ENCODE results near the gene CACNA2D3. TPM values are rescaled to one million over a fixed set of nuclear protein-coding genes. Genes with fewer than 3 reads are reported as not detected.

CACNA2D3 gene
- total and polyA plus RNA-seq, 4 donors, result 0.06 to 0.37 (median 0.08) TPM; not detected in 1

DNA sequence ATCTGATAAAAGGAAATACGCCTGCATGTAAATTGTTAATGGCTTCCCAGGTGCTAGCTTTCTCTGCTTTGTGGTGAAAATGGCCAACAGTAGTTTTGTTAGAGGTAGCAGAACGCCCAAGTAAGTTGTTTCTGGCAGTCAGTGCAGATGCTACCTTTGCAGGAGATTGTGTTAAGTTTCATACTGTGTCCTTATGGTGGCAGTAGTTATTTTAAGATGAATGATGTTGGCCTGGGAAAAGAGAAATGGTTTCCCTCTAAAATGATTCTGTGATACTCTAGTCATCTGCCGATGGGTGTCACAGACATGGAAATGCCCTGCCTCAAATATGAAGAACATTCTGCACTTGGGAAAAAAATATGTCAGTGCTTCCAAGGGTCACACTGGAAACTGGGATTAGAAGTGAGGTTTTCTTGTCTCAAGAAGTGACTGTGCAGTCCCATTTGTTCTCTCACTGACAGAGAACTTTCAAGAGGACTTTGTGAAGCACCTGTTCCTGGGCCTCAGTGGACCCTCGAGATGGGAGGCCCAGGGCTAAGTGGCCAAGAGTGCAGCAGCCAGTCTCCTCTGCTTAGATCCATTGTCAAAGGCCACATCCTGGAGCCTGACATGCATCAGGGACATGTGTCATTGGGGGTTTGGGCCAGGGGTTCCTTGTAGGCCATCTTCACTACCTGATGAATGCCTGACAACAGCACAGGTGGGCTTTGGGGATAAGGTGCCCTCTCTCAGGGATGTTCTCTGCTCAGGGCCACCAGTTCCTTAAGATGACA, 393.3 kb downstream of the CACNA2D3 start:
- H3K9me3 ChIP-seq (ENCODE audit: control insufficient read depth in 4 of 4, low read length in 3 of 4), result peaks cover 2 to 7% (median 4%) of the 10 kb centered on the region in 4 donors
- TF ChIP-seq, protein P1, sequence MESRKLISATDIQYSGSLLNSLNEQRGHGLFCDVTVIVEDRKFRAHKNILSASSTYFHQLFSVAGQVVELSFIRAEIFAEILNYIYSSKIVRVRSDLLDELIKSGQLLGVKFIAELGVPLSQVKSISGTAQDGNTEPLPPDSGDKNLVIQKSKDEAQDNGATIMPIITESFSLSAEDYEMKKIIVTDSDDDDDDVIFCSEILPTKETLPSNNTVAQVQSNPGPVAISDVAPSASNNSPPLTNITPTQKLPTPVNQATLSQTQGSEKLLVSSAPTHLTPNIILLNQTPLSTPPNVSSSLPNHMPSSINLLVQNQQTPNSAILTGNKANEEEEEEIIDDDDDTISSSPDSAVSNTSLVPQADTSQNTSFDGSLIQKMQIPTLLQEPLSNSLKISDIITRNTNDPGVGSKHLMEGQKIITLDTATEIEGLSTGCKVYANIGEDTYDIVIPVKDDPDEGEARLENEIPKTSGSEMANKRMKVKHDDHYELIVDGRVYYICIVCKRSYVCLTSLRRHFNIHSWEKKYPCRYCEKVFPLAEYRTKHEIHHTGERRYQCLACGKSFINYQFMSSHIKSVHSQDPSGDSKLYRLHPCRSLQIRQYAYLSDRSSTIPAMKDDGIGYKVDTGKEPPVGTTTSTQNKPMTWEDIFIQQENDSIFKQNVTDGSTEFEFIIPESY (IDR thresholded peaks at IDR 0.05), result no peak
- TF ChIP-seq GABPA (IDR thresholded peaks at IDR 0.05 in 1 of 2, conservative IDR thresholded peaks at IDR 0.05 in 1 of 2), result no peak
- TF ChIP-seq, protein P2, sequence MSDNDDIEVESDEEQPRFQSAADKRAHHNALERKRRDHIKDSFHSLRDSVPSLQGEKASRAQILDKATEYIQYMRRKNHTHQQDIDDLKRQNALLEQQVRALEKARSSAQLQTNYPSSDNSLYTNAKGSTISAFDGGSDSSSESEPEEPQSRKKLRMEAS (IDR thresholded peaks at IDR 0.05), result no peak
- TF ChIP-seq, protein P3, sequence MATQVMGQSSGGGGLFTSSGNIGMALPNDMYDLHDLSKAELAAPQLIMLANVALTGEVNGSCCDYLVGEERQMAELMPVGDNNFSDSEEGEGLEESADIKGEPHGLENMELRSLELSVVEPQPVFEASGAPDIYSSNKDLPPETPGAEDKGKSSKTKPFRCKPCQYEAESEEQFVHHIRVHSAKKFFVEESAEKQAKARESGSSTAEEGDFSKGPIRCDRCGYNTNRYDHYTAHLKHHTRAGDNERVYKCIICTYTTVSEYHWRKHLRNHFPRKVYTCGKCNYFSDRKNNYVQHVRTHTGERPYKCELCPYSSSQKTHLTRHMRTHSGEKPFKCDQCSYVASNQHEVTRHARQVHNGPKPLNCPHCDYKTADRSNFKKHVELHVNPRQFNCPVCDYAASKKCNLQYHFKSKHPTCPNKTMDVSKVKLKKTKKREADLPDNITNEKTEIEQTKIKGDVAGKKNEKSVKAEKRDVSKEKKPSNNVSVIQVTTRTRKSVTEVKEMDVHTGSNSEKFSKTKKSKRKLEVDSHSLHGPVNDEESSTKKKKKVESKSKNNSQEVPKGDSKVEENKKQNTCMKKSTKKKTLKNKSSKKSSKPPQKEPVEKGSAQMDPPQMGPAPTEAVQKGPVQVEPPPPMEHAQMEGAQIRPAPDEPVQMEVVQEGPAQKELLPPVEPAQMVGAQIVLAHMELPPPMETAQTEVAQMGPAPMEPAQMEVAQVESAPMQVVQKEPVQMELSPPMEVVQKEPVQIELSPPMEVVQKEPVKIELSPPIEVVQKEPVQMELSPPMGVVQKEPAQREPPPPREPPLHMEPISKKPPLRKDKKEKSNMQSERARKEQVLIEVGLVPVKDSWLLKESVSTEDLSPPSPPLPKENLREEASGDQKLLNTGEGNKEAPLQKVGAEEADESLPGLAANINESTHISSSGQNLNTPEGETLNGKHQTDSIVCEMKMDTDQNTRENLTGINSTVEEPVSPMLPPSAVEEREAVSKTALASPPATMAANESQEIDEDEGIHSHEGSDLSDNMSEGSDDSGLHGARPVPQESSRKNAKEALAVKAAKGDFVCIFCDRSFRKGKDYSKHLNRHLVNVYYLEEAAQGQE (IDR thresholded peaks at IDR 0.05), result no peak
- no peak for TF ChIP-seq FOXA1 (IDR thresholded peaks at IDR 0.05)
- no peak for TF ChIP-seq NR2F2 (IDR thresholded peaks at IDR 0.05)
- no peak for TF ChIP-seq YY1 (IDR thresholded peaks at IDR 0.05)
- TF ChIP-seq HNF4G (IDR thresholded peaks at IDR 0.05), result no peak
- TF ChIP-seq EGR1 (IDR thresholded peaks at IDR 0.05; ENCODE audit: low read depth in 2 of 2), result no peak
- TF ChIP-seq FOXA2 (IDR thresholded peaks at IDR 0.05), result no peak
- no peak for TF ChIP-seq TAF1 (conservative IDR thresholded peaks at IDR 0.05)
- TF ChIP-seq, protein P4, sequence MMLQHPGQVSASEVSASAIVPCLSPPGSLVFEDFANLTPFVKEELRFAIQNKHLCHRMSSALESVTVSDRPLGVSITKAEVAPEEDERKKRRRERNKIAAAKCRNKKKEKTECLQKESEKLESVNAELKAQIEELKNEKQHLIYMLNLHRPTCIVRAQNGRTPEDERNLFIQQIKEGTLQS (IDR thresholded peaks at IDR 0.05), result no peak
- TF ChIP-seq RXRA (IDR thresholded peaks at IDR 0.05), result no peak
- no peak for TF ChIP-seq SP1 (IDR thresholded peaks at IDR 0.05)
- DNase-seq (ENCODE audit: low spot score), result no peak
- no peak overlapping the region for H3K27ac ChIP-seq (ENCODE audit: low read depth in 1 of 2, low read length in 2 of 2)
- no peaks in the 10 kb centered on the region for H3K36me3 ChIP-seq (ENCODE audit: control insufficient read depth in 4 of 4, insufficient read depth in 3 of 4, low read depth in 1 of 4, low read length in 3 of 4)
- no peaks in the 10 kb centered on the region for H3K4me1 ChIP-seq (ENCODE audit: control insufficient read depth in 4 of 4, insufficient read depth in 4 of 4, low read length in 3 of 4)
- H3K4me3 ChIP-seq (ENCODE audit: low read depth in 1 of 3, low read length in 3 of 3), result no peak overlapping the region
- H3K27me3 ChIP-seq (ENCODE audit: control insufficient read depth in 4 of 4, insufficient read depth in 4 of 4, low read length in 3 of 4), result peaks cover 0 to 3% (median 0%) of the 10 kb centered on the region in 4 donors
- 65% methylated on average over 4 of the region's 4 CpGs for WGBS
- H3K9ac ChIP-seq (ENCODE audit: low read depth in 1 of 2, low read length in 2 of 2), result no peak overlapping the region

DNA sequence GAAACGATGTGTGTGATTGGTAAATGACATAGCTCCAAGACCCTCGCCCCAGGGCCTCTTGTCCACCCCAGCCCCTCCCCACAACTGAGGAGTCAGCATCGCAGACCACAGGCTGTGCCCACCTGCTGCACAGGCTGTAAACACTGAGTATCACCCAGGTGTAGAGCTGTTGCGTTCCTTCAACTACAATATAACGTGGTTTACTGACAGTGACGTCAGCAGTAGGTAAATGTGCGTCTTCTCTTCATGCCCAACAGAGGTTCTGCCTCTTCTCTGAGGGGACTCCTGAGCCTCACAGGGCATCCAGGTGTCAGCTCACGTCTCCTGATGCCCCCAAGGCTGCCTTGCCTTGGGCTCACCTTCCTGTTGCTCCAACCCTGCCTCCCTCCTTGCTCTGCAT, 395.1 kb downstream of the CACNA2D3 start:
- no peaks in the 10 kb centered on the region for H3K4me1 ChIP-seq (ENCODE audit: control insufficient read depth in 4 of 4, insufficient read depth in 4 of 4, low read length in 3 of 4)
- WGBS, result 63% methylated on average over 8 of the region's 8 CpGs
- no peak for DNase-seq (ENCODE audit: low spot score)
- H3K9ac ChIP-seq (ENCODE audit: low read depth in 1 of 2, low read length in 2 of 2), result no peak overlapping the region
- H3K4me3 ChIP-seq (ENCODE audit: low read depth in 1 of 3, low read length in 3 of 3), result no peak overlapping the region
- H3K27me3 ChIP-seq (ENCODE audit: control insufficient read depth in 4 of 4, insufficient read depth in 4 of 4, low read length in 3 of 4), result no peaks in the 10 kb centered on the region
- H3K27ac ChIP-seq (ENCODE audit: low read depth in 1 of 2, low read length in 2 of 2), result no peak overlapping the region
- no peaks in the 10 kb centered on the region for H3K36me3 ChIP-seq (ENCODE audit: control insufficient read depth in 4 of 4, insufficient read depth in 3 of 4, low read depth in 1 of 4, low read length in 3 of 4)
- peaks cover 2 to 15% (median 4%) of the 10 kb centered on the region in 4 donors for H3K9me3 ChIP-seq (ENCODE audit: control insufficient read depth in 4 of 4, low read length in 3 of 4)
- TF ChIP-seq, protein P3 (IDR thresholded peaks at IDR 0.05), result no peak
- TF ChIP-seq SP1 (IDR thresholded peaks at IDR 0.05) (no peak), HNF4A (conservative IDR thresholded peaks at IDR 0.05) (no peak), EGR1 (IDR thresholded peaks at IDR 0.05; ENCODE audit: low read depth in 2 of 2) (no peak), FOXA1 (IDR thresholded peaks at IDR 0.05) (no peak), RXRA (IDR thresholded peaks at IDR 0.05) (no peak), HNF4G (IDR thresholded peaks at IDR 0.05) (no peak), RAD21 (IDR thresholded peaks at IDR 0.05) (no peak), YY1 (IDR thresholded peaks at IDR 0.05) (no peak), FOXA2 (IDR thresholded peaks at IDR 0.05) (no peak), NR2F2 (IDR thresholded peaks at IDR 0.05) (no peak), JUND (IDR thresholded peaks at IDR 0.05) (no peak), GABPA (IDR thresholded peaks at IDR 0.05 in 1 of 2, conservative IDR thresholded peaks at IDR 0.05 in 1 of 2) (no peak)
- TF ChIP-seq, protein P1 (IDR thresholded peaks at IDR 0.05), result no peak
- TF ChIP-seq, protein P4 (IDR thresholded peaks at IDR 0.05), result no peak
